Common myeloid progenitor, CD34-positive (primary cell): ENCODE measurements around the gene SERINC2.

Experiments
- CTCF ChIA-PET: fragments of 350-600 bp; sonication (Branson Sonifier 250); formaldehyde crosslinking; loops from one replicate; lab custom pipeline; 2021; ENCODE audit warnings: antibody characterized with exemption; lab: Charles Lee
- POLR2A ChIA-PET: fragments of 350-600 bp; sonication (Branson Sonifier 250); formaldehyde crosslinking; loops from one replicate; lab custom pipeline; 2021; ENCODE audit warnings: antibody characterized with exemption; lab: Charles Lee
- DNase-seq, 3 donors: peaks; one replicate each; pipeline versions ENCODE4 v3.0.0 to v3.0.0-alpha.2; 2013
- H3K27ac ChIP-seq, 2 experiments: 1 replicate in 1 of 2; 2 replicates in 1 of 2; pipeline ENCODE4 v1.7.0; 2013; ENCODE audit warnings: inconsistent platforms in 2 of 2, low read length in 2 of 2, mild to moderate bottlenecking in 2 of 2, low read depth in 1 of 2, moderate library complexity in 1 of 2; ENCODE audit not compliant: severe bottlenecking in 2 of 2, insufficient read depth in 1 of 2, poor library complexity in 1 of 2
- H3K27me3 ChIP-seq, 5 experiments: replicated peaks in 2 of 5; 1 replicate in 3 of 5; 2 replicates in 2 of 5; pipeline versions ENCODE4 v1.6.1 to v1.7.0; 2013; ENCODE audit warnings: low read length in 4 of 5, mild to moderate bottlenecking in 2 of 5, moderate library complexity in 2 of 5, inconsistent platforms in 1 of 5; ENCODE audit not compliant: insufficient read depth in 5 of 5, control insufficient read depth in 4 of 5
- H3K36me3 ChIP-seq, 4 experiments: 1 replicate in 2 of 4; 2 replicates in 2 of 4; pipeline versions ENCODE4 v1.6.1 to v1.7.0; 2013; ENCODE audit warnings: low read length in 3 of 4, control low read depth in 1 of 4, mild to moderate bottlenecking in 1 of 4; ENCODE audit not compliant: control insufficient read depth in 4 of 4, insufficient read depth in 4 of 4
- H3K4me1 ChIP-seq, 4 experiments: 1 replicate in 3 of 4; 2 replicates in 1 of 4; pipeline versions ENCODE4 v1.6.1 to v1.7.1; 2013; ENCODE audit warnings: low read length in 3 of 4, mild to moderate bottlenecking in 3 of 4, control low read depth in 1 of 4, inconsistent platforms in 1 of 4, moderate library complexity in 1 of 4; ENCODE audit not compliant: control insufficient read depth in 4 of 4, insufficient read depth in 4 of 4; ENCODE audit errors: control extremely low read depth in 1 of 4
- H3K4me3 ChIP-seq, 7 experiments: 1 replicate in 4 of 7; 2 replicates in 3 of 7; pipeline versions ENCODE4 v1.5.1 to v1.7.0; 2013; ENCODE audit warnings: mild to moderate bottlenecking in 7 of 7, low read length in 6 of 7, moderate library complexity in 6 of 7, inconsistent platforms in 2 of 7, low read depth in 2 of 7, control low read depth in 1 of 7; ENCODE audit not compliant: insufficient read depth in 4 of 7, control insufficient read depth in 1 of 7; ENCODE audit errors: extremely low read depth in 1 of 7
- H3K9me3 ChIP-seq, 5 experiments: 1 replicate in 4 of 5; 2 replicates in 1 of 5; pipeline versions ENCODE4 v1.6.1 to v1.7.1; 2013; ENCODE audit warnings: low read length in 4 of 5, mild to moderate bottlenecking in 2 of 5, inconsistent platforms in 1 of 5, low read depth in 1 of 5, moderate library complexity in 1 of 5; ENCODE audit not compliant: control insufficient read depth in 4 of 5, insufficient read depth in 2 of 5; ENCODE audit errors: control extremely low read depth in 1 of 5
- WGBS: methylation state at CpG from one replicate; pipeline ENCODE4 v1.1.5; 2013; ENCODE audit not compliant: insufficient coverage; 5-methylcytosine and 5-hydroxymethylcytosine counted together

Gene SERINC2

DNA sequence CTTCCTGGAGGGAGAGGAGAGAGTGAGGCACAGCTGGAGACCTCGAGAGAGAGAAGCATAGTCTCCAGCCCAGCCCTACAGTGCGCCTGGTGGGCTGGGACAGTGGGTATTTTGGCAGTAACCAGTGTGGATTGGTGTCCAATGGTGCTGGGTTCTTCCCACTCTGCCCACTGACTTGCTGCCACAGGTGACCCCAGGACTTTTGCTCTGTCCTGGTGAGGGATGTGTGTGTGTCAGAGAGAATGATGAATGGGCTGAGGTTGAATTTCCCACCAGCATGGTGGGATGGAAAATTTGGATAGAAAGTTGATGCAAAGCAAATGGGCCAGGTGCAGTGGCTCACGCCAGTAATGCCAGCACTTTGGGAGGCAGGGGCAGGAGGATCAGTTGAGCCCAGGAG is 26.3 kb downstream of the SERINC2 start:
- Histone ChIP-seq H3K4me3 (no peak overlapping the region), H3K4me1 (no peaks in the 10 kb centered on the region), H3K9me3 (peaks cover 0 to 9% (median 5%) of the 10 kb centered on the region in 5 experiments), H3K27me3 (no peaks in the 10 kb centered on the region), H3K27ac (no peak overlapping the region), H3K36me3 (no peaks in the 10 kb centered on the region)
- ChIA-PET POLR2A (no interaction called here), CTCF (no interaction called here)
- WGBS: 100% methylated on average over 1 of the region's 3 CpGs
- DNase-seq: no peak

- DNase-seq: no peak
- Histone ChIP-seq H3K27ac (no peak overlapping the region), H3K9me3 (peaks cover 0 to 11% (median 5%) of the 10 kb centered on the region in 5 experiments), H3K36me3 (no peaks in the 10 kb centered on the region), H3K4me1 (peaks cover 0 to 8% (median 5%) of the 10 kb centered on the region in 4 experiments), H3K27me3 (no peaks in the 10 kb centered on the region), H3K4me3 (no peak overlapping the region)
- CTCF ChIA-PET: interaction anchor here (1.0 kb wide), 1 partner anchor 109 kb away, joined by 3 read pairs; no protein-coding TSS in a partner anchor
- POLR2A ChIA-PET: no interaction called here
- no CpG with 5 or more reads among the region's 3 CpGs for WGBS
Measured at GRCh38 chr1:31441073-31441472, 28.1 kb downstream of the SERINC2 start.

- H3K27me3 ChIP-seq: no peaks in the 10 kb centered on the region
Measured at GRCh38 chr1:31441558-31441957, 28.5 kb downstream of the SERINC2 start.

DNA sequence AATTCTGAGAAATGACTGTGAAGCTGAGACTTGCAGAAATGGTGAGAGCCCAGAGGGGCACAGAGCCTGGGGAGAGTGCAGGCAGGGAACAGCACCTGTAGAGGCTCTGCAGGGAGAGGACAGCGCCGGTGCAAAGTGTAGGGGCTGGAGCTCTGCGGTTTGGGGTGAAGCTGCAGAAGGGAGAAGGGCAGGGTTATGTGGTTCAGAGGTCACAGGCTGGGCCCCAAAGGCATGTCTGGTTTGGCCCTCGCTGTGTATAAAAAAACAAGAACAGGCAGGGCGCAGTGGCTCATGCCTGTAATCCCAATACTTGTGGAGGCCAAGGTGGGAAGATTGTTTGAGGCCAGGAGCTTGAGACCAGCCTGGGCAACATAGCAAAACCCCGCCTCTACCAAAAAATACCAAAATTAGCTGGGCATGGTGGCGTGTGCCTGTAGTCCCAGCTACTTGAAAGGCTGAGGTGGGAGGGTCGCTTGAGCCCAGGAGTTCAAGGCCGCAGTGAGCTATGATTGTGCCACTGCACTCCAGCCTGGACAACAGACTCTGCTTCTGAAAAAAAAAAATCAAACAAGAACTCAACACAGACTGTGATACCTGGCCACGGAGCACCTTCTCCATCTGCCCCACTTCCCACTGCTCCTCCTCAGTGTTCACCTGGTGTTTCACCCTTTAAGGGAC is 29.1 kb downstream of the SERINC2 start:
- Histone ChIP-seq H3K36me3 (no peaks in the 10 kb centered on the region), H3K27me3 (no peaks in the 10 kb centered on the region), H3K27ac (no peak overlapping the region), H3K4me3 (no peak overlapping the region), H3K9me3 (peaks cover 0 to 11% (median 5%) of the 10 kb centered on the region in 5 experiments), H3K4me1 (peaks cover 0 to 8% (median 5%) of the 10 kb centered on the region in 4 experiments)
- CTCF ChIA-PET: interaction anchor here (1.0 kb wide), 1 partner anchor 108 kb away, joined by 3 read pairs; no protein-coding TSS in a partner anchor
- DNase-seq: no peak
- WGBS: 92% methylated on average over 6 of the region's 10 CpGs
- POLR2A ChIA-PET: interaction anchor here (0.5 kb wide), 1 partner anchor 382 kb away, joined by 4 read pairs; no protein-coding TSS in a partner anchor

More at GRCh38 chr1:31441558-31441957, 28.5 kb downstream of the SERINC2 start:
- ChIA-PET CTCF (interaction anchor here (1.0 kb wide), 1 partner anchor 109 kb away, joined by 3 read pairs; no protein-coding TSS in a partner anchor), POLR2A (interaction anchor here (0.5 kb wide), 1 partner anchor 381 kb away, joined by 4 read pairs; no protein-coding TSS in a partner anchor)
- WGBS: 97% methylated on average over 4 of the region's 4 CpGs
- Histone ChIP-seq H3K27ac (no peak overlapping the region), H3K4me1 (peaks cover 0 to 8% (median 5%) of the 10 kb centered on the region in 4 experiments), H3K9me3 (peaks cover 0 to 11% (median 5%) of the 10 kb centered on the region in 5 experiments), H3K4me3 (no peak overlapping the region), H3K36me3 (no peaks in the 10 kb centered on the region)
- no peak for DNase-seq

- DNase-seq: no peak
- Histone ChIP-seq H3K9me3 (peaks cover 0 to 11% (median 5%) of the 10 kb centered on the region in 5 experiments), H3K4me1 (peaks cover 0 to 8% (median 5%) of the 10 kb centered on the region in 4 experiments), H3K27ac (no peak overlapping the region), H3K36me3 (no peaks in the 10 kb centered on the region), H3K4me3 (no peak overlapping the region), H3K27me3 (no peaks in the 10 kb centered on the region)
- ChIA-PET CTCF (interaction anchor here (1.3 kb wide), 1 partner anchor 106 kb away, joined by 5 read pairs; no protein-coding TSS in a partner anchor), POLR2A (no interaction called here)
- 67% methylated on average over 4 of the region's 4 CpGs for WGBS
Measured at GRCh38 chr1:31442648-31442994, 29.6 kb downstream of the SERINC2 start.

- Histone ChIP-seq H3K27ac (no peak overlapping the region), H3K27me3 (no peaks in the 10 kb centered on the region), H3K4me1 (peaks cover 0 to 8% (median 5%) of the 10 kb centered on the region in 4 experiments), H3K36me3 (no peaks in the 10 kb centered on the region), H3K9me3 (peaks cover 0 to 11% (median 5%) of the 10 kb centered on the region in 5 experiments), H3K4me3 (no peak overlapping the region)
- POLR2A ChIA-PET: no interaction called here
- no peak for DNase-seq
- CTCF ChIA-PET: interaction anchor here (1.3 kb wide), 1 partner anchor 105 kb away, joined by 5 read pairs; no protein-coding TSS in a partner anchor
- 100% methylated on average over 1 of the region's 1 CpG for WGBS
Measured at GRCh38 chr1:31443673-31444072, 30.7 kb downstream of the SERINC2 start.
